Measurements from ENCODE around the gene COX8C. TPM values are rescaled to one million over a fixed set of nuclear protein-coding genes. Genes with fewer than 3 reads are reported as not detected.

COX8C gene
- total and polyA plus RNA-seq, 10 of the 15 experiments (the other 5 are each of a cell fraction or from before 2014, with no cell fraction given): 0.15 to 0.20 TPM; not detected in 8

DNA sequence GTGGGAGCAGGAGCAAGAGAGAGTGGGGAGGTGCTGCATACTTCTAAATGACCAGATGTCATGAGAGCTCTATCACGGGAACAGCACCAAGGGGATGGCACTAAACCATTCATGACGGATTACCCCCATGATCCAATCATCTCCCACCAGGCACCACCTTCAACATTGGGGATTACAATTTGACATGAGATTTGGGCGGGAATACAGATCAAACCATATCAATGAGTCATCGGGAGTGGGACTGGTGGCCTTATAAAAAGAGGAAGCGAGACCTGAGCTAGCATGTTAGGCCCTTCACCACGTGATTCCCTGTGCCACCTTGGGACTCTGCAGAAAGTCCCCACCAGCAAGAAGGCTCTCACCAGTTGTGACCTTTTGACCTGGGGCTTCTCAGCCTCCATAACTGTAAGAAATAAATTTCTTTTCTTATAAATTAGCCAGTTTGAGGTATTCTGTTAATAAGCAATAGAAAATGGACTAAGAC is 28.7 kb downstream of the COX8C start (continued):
- TF ChIP-seq, protein P1, sequence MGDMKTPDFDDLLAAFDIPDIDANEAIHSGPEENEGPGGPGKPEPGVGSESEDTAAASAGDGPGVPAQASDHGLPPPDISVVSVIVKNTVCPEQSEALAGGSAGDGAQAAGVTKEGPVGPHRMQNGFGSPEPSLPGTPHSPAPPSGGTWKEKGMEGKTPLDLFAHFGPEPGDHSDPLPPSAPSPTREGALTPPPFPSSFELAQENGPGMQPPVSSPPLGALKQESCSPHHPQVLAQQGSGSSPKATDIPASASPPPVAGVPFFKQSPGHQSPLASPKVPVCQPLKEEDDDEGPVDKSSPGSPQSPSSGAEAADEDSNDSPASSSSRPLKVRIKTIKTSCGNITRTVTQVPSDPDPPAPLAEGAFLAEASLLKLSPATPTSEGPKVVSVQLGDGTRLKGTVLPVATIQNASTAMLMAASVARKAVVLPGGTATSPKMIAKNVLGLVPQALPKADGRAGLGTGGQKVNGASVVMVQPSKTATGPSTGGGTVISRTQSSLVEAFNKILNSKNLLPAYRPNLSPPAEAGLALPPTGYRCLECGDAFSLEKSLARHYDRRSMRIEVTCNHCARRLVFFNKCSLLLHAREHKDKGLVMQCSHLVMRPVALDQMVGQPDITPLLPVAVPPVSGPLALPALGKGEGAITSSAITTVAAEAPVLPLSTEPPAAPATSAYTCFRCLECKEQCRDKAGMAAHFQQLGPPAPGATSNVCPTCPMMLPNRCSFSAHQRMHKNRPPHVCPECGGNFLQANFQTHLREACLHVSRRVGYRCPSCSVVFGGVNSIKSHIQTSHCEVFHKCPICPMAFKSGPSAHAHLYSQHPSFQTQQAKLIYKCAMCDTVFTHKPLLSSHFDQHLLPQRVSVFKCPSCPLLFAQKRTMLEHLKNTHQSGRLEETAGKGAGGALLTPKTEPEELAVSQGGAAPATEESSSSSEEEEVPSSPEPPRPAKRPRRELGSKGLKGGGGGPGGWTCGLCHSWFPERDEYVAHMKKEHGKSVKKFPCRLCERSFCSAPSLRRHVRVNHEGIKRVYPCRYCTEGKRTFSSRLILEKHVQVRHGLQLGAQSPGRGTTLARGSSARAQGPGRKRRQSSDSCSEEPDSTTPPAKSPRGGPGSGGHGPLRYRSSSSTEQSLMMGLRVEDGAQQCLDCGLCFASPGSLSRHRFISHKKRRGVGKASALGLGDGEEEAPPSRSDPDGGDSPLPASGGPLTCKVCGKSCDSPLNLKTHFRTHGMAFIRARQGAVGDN (IDR thresholded peaks at IDR 0.05): peak; percentile 97
- TF ChIP-seq, protein P2, sequence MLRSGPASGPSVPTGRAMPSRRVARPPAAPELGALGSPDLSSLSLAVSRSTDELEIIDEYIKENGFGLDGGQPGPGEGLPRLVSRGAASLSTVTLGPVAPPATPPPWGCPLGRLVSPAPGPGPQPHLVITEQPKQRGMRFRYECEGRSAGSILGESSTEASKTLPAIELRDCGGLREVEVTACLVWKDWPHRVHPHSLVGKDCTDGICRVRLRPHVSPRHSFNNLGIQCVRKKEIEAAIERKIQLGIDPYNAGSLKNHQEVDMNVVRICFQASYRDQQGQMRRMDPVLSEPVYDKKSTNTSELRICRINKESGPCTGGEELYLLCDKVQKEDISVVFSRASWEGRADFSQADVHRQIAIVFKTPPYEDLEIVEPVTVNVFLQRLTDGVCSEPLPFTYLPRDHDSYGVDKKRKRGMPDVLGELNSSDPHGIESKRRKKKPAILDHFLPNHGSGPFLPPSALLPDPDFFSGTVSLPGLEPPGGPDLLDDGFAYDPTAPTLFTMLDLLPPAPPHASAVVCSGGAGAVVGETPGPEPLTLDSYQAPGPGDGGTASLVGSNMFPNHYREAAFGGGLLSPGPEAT (IDR thresholded peaks at IDR 0.05; ENCODE audit: low read depth): peak; percentile 98
- TF ChIP-seq, protein P3, sequence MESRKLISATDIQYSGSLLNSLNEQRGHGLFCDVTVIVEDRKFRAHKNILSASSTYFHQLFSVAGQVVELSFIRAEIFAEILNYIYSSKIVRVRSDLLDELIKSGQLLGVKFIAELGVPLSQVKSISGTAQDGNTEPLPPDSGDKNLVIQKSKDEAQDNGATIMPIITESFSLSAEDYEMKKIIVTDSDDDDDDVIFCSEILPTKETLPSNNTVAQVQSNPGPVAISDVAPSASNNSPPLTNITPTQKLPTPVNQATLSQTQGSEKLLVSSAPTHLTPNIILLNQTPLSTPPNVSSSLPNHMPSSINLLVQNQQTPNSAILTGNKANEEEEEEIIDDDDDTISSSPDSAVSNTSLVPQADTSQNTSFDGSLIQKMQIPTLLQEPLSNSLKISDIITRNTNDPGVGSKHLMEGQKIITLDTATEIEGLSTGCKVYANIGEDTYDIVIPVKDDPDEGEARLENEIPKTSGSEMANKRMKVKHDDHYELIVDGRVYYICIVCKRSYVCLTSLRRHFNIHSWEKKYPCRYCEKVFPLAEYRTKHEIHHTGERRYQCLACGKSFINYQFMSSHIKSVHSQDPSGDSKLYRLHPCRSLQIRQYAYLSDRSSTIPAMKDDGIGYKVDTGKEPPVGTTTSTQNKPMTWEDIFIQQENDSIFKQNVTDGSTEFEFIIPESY (IDR thresholded peaks at IDR 0.05): no peak
- TF ChIP-seq, protein P4, sequence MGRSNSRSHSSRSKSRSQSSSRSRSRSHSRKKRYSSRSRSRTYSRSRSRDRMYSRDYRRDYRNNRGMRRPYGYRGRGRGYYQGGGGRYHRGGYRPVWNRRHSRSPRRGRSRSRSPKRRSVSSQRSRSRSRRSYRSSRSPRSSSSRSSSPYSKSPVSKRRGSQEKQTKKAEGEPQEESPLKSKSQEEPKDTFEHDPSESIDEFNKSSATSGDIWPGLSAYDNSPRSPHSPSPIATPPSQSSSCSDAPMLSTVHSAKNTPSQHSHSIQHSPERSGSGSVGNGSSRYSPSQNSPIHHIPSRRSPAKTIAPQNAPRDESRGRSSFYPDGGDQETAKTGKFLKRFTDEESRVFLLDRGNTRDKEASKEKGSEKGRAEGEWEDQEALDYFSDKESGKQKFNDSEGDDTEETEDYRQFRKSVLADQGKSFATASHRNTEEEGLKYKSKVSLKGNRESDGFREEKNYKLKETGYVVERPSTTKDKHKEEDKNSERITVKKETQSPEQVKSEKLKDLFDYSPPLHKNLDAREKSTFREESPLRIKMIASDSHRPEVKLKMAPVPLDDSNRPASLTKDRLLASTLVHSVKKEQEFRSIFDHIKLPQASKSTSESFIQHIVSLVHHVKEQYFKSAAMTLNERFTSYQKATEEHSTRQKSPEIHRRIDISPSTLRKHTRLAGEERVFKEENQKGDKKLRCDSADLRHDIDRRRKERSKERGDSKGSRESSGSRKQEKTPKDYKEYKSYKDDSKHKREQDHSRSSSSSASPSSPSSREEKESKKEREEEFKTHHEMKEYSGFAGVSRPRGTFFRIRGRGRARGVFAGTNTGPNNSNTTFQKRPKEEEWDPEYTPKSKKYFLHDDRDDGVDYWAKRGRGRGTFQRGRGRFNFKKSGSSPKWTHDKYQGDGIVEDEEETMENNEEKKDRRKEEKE (IDR thresholded peaks at IDR 0.05): no peak
- TF ChIP-seq SIN3A (IDR thresholded peaks at IDR 0.05; ENCODE audit: low read depth, low read length) (no peak), TCF12 (IDR thresholded peaks at IDR 0.05; ENCODE audit: low read depth, low read length) (peak; percentile 73), JUND (IDR thresholded peaks at IDR 0.05; ENCODE audit: low read depth, low read length) (peak; percentile 45; the same call in 1 of the 2 replicates), RBBP5 (conservative IDR thresholded peaks at IDR 0.05) (no peak), CHD4 (IDR thresholded peaks at IDR 0.05) (no peak), GATAD2B (conservative IDR thresholded peaks at IDR 0.05; ENCODE audit: low read depth) (peak; percentile 88), IKZF2 (IDR thresholded peaks at IDR 0.05) (peak; percentile 94 to 96), EP300 (IDR thresholded peaks at IDR 0.05; ENCODE audit: borderline replicate concordance in 1 of 2, control insufficient read depth in 1 of 2, low read depth in 2 of 2, low read length in 2 of 2) (peak; percentile 89 to 93), KLF5 (IDR thresholded peaks at IDR 0.05; ENCODE audit: partially characterized antibody) (peak; percentile 65)
- TF ChIP-seq, protein P5, sequence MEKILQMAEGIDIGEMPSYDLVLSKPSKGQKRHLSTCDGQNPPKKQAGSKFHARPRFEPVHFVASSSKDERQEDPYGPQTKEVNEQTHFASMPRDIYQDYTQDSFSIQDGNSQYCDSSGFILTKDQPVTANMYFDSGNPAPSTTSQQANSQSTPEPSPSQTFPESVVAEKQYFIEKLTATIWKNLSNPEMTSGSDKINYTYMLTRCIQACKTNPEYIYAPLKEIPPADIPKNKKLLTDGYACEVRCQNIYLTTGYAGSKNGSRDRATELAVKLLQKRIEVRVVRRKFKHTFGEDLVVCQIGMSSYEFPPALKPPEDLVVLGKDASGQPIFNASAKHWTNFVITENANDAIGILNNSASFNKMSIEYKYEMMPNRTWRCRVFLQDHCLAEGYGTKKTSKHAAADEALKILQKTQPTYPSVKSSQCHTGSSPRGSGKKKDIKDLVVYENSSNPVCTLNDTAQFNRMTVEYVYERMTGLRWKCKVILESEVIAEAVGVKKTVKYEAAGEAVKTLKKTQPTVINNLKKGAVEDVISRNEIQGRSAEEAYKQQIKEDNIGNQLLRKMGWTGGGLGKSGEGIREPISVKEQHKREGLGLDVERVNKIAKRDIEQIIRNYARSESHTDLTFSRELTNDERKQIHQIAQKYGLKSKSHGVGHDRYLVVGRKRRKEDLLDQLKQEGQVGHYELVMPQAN (conservative IDR thresholded peaks at IDR 0.05): 0 out of 2 replicates have a peak, but pooled peaks have one; percentile 30
- TF ChIP-seq, protein P6, sequence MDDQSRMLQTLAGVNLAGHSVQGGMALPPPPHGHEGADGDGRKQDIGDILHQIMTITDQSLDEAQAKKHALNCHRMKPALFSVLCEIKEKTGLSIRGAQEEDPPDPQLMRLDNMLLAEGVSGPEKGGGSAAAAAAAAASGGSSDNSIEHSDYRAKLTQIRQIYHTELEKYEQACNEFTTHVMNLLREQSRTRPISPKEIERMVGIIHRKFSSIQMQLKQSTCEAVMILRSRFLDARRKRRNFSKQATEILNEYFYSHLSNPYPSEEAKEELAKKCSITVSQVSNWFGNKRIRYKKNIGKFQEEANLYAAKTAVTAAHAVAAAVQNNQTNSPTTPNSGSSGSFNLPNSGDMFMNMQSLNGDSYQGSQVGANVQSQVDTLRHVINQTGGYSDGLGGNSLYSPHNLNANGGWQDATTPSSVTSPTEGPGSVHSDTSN (IDR thresholded peaks at IDR 0.05; ENCODE audit: insufficient replicate concordance, low read depth, low read length): no peak

Measured in GM12878 (cell line).